Measurements from ENCODE around the gene NEU1. TPM values are rescaled to one million over a fixed set of nuclear protein-coding genes. Genes with fewer than 3 reads are reported as not detected.

The NEU1 gene
- polyA plus RNA-seq, 1 donor from 2014 or later = 40.9 TPM

DNA sequence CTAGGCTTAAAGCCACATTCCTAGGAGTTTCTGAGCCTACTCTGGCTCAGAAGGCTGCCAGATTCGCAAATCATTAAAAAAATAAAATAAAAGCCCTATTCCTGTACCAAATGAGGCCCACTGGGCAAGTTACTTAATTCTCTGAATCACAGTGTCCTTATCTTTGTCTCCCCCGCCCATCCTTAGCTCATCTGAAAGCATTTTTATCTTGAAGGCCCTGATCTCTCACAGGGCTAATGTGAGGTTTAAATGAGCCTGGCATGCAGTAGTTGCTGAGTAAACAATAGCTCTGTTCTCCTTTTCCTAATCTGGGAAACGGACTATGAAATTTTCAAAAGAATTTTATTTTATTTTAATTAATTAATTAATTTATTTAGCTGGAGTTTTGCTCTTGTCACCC, 41.3 kb upstream of the NEU1 start:
- no peak overlapping the region for H2AFZ ChIP-seq (ENCODE audit: low read depth, low read length)
- peaks cover 4% of the 10 kb centered on the region for H3F3A ChIP-seq (ENCODE audit: insufficient read depth, low read length, poor library complexity, severe bottlenecking)
- H3K79me2 ChIP-seq (replicated peaks; ENCODE audit: insufficient read depth, low read length) = peaks cover 4% of the 10 kb centered on the region
- no peaks in the 10 kb centered on the region for H3K36me3 ChIP-seq (ENCODE audit: insufficient read depth, low read length)
- H3K9ac ChIP-seq (ENCODE audit: low read length) = no peak overlapping the region
- H3K4me2 ChIP-seq (ENCODE audit: low read length) = no peak overlapping the region
- H4K20me1 ChIP-seq (ENCODE audit: insufficient read depth) = no peaks in the 10 kb centered on the region
- TF ChIP-seq POLR2AphosphoS5 (IDR thresholded peaks at IDR 0.05) (no peak), RAD21 (conservative IDR thresholded peaks at IDR 0.05) (no peak), MXI1 (conservative IDR thresholded peaks at IDR 0.05; ENCODE audit: poor library complexity, severe bottlenecking) (no peak), EZH2 (IDR thresholded peaks at IDR 0.05; ENCODE audit: borderline replicate concordance, insufficient read depth, low read length, poor library complexity, severe bottlenecking) (no peak)
- H3K9me3 ChIP-seq (ENCODE audit: low read length) = no peaks in the 10 kb centered on the region
- no peak overlapping the region for H3K4me3 ChIP-seq (ENCODE audit: low read length)
- no peaks in the 10 kb centered on the region for H3K27me3 ChIP-seq (ENCODE audit: insufficient read depth, low read depth, low read length)
- H3K27ac ChIP-seq (ENCODE audit: low read length) = no peak overlapping the region
- no peaks in the 10 kb centered on the region for H3K9me2 ChIP-seq (ENCODE audit: insufficient read depth, low read length)

DNA sequence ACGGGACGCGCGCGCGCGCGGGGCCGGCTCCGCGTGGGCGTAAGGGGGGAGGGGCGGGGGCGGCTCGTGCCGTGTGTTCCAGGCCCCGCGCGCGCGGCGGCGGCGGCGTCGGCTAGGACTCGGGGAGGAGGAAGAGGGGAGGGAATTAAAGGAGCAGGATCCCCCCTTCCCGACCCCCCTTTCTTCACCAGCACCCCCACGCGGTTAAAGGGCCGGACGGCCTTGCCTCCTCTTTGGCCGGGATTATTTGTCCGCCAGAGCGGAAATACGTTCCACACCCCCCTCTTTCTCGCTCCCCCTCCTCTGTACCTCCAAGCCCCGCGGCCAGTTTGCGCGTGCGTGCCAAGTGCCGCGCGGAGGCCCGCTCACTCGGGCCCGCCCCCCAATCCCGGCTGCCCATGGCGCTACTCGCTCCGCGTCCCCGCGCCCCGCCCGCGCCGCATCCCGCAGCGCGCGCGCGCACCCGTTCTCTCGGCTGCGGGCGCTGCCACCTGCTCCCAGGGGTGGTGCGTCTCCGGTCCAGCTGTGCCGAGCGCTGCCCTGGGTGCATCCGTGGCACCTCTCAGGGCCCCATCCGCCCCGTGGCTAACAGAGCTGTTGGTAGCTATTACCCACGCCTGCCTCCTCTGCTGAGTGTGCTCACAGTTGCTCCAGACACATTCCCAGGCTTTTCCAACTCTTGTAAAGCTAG, 39.5 kb upstream of the NEU1 start, which contains the start of gene ZBTB12:
ZBTB12 (minus strand) TSS at position 134 of the 691 bp plus-strand sequence. CDS start 781 bp downstream, outside the sequence.
- Histone ChIP-seq H3K9me2 (ENCODE audit: insufficient read depth, low read length) (no peaks in the 10 kb centered on the region), H3K4me2 (ENCODE audit: low read length) (peak within 1 kb of the TSS; percentile 73), H3K27me3 (ENCODE audit: insufficient read depth, low read depth, low read length) (no peaks in the 10 kb centered on the region), H3F3A (ENCODE audit: insufficient read depth, low read length, poor library complexity, severe bottlenecking) (peaks cover 4% of the 10 kb centered on the region), H4K20me1 (ENCODE audit: insufficient read depth) (no peaks in the 10 kb centered on the region), H3K9ac (ENCODE audit: low read length) (peak within 1 kb of the TSS; percentile 76), H3K79me2 (replicated peaks; ENCODE audit: insufficient read depth, low read length) (peaks cover 17% of the 10 kb centered on the region), H3K36me3 (ENCODE audit: insufficient read depth, low read length) (no peaks in the 10 kb centered on the region), H3K27ac (ENCODE audit: low read length) (peak within 1 kb of the TSS; percentile 71), H3K9me3 (ENCODE audit: low read length) (no peaks in the 10 kb centered on the region), H3K4me3 (ENCODE audit: low read length) (peak within 1 kb of the TSS; percentile 72), H2AFZ (ENCODE audit: low read depth, low read length) (peak within 1 kb of the TSS; percentile 62)
- TF ChIP-seq EP300 (conservative IDR thresholded peaks at IDR 0.05; ENCODE audit: poor library complexity, severe bottlenecking) = peak; percentile 54
- peak; percentile 80 for TF ChIP-seq MXI1 (conservative IDR thresholded peaks at IDR 0.05; ENCODE audit: poor library complexity, severe bottlenecking)
- no peak for TF ChIP-seq TAF1 (IDR thresholded peaks at IDR 0.05; ENCODE audit: low read depth)
- TF ChIP-seq EZH2 (IDR thresholded peaks at IDR 0.05; ENCODE audit: borderline replicate concordance, insufficient read depth, low read length, poor library complexity, severe bottlenecking) = no peak
- TF ChIP-seq, protein P1, sequence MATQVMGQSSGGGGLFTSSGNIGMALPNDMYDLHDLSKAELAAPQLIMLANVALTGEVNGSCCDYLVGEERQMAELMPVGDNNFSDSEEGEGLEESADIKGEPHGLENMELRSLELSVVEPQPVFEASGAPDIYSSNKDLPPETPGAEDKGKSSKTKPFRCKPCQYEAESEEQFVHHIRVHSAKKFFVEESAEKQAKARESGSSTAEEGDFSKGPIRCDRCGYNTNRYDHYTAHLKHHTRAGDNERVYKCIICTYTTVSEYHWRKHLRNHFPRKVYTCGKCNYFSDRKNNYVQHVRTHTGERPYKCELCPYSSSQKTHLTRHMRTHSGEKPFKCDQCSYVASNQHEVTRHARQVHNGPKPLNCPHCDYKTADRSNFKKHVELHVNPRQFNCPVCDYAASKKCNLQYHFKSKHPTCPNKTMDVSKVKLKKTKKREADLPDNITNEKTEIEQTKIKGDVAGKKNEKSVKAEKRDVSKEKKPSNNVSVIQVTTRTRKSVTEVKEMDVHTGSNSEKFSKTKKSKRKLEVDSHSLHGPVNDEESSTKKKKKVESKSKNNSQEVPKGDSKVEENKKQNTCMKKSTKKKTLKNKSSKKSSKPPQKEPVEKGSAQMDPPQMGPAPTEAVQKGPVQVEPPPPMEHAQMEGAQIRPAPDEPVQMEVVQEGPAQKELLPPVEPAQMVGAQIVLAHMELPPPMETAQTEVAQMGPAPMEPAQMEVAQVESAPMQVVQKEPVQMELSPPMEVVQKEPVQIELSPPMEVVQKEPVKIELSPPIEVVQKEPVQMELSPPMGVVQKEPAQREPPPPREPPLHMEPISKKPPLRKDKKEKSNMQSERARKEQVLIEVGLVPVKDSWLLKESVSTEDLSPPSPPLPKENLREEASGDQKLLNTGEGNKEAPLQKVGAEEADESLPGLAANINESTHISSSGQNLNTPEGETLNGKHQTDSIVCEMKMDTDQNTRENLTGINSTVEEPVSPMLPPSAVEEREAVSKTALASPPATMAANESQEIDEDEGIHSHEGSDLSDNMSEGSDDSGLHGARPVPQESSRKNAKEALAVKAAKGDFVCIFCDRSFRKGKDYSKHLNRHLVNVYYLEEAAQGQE (IDR thresholded peaks at IDR 0.05; ENCODE audit: borderline replicate concordance) = no peak
- TF ChIP-seq SMC3 (conservative IDR thresholded peaks at IDR 0.05; ENCODE audit: poor library complexity) = peak; percentile 58
- TF ChIP-seq RAD21 (conservative IDR thresholded peaks at IDR 0.05) = peak; percentile 68
- TF ChIP-seq, protein P2, sequence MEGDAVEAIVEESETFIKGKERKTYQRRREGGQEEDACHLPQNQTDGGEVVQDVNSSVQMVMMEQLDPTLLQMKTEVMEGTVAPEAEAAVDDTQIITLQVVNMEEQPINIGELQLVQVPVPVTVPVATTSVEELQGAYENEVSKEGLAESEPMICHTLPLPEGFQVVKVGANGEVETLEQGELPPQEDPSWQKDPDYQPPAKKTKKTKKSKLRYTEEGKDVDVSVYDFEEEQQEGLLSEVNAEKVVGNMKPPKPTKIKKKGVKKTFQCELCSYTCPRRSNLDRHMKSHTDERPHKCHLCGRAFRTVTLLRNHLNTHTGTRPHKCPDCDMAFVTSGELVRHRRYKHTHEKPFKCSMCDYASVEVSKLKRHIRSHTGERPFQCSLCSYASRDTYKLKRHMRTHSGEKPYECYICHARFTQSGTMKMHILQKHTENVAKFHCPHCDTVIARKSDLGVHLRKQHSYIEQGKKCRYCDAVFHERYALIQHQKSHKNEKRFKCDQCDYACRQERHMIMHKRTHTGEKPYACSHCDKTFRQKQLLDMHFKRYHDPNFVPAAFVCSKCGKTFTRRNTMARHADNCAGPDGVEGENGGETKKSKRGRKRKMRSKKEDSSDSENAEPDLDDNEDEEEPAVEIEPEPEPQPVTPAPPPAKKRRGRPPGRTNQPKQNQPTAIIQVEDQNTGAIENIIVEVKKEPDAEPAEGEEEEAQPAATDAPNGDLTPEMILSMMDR (IDR thresholded peaks at IDR 0.05; ENCODE audit: poor library complexity, severe bottlenecking) = peak; percentile 47
- TF ChIP-seq POLR2AphosphoS5 (IDR thresholded peaks at IDR 0.05) = peak; percentile 56

Measured in neural cell (in vitro differentiated cells).